ENCODE data around the gene SOCS1. TPM values are rescaled to one million over a fixed set of nuclear protein-coding genes. Genes with fewer than 3 reads are reported as not detected.

The SOCS1 gene

Small RNA genes within 50 kb of the gene (small RNA-seq; reads per million reads assigned to genes)
- gene RF00554 (ENCODE audit: insufficient read depth) = not detected
